ENCODE results near the gene ACADM. TPM values are rescaled to one million over a fixed set of nuclear protein-coding genes. Genes with fewer than 3 reads are reported as not detected.
"Not testable (repeated sequence)": the region's sequence is repeated elsewhere in the genome, so short reads cannot be mapped to it uniquely, and the experiment has no call there.

ACADM gene
- total RNA-seq, 5 donors from 2014 or later (not counting 1 experiment from before 2014, with no cell fraction given) = 16.6 to 29.3 (median 23.0) TPM

GRCh38 chr1:75770761-75771160, 46.3 kb downstream of the ACADM start:
- no peak overlapping the region for H3K27ac Mint-ChIP-seq
- Histone ChIP-seq H3K27ac (ENCODE audit: low read length) (no peak overlapping the region), H3K4me3 (ENCODE audit: control insufficient read depth in 1 of 2, extremely low read depth in 1 of 2, low read length in 1 of 2) (no peak overlapping the region), H3K27me3 (replicated peaks in 1 of 2; ENCODE audit: control insufficient read depth in 2 of 2, extremely low read depth in 1 of 2, insufficient read depth in 2 of 2, low read length in 1 of 2) (no peaks in the 10 kb centered on the region), H3K9me3 (no peaks in the 10 kb centered on the region), H3K36me3 (ENCODE audit: control insufficient read depth in 2 of 2, extremely low read depth in 1 of 2, insufficient read depth in 1 of 2, low read length in 1 of 2) (no peaks in the 10 kb centered on the region), H3K4me1 (ENCODE audit: control insufficient read depth in 1 of 2, extremely low read depth in 1 of 2, insufficient read depth in 2 of 2, low read length in 2 of 2) (no peaks in the 10 kb centered on the region)
- ATAC-seq (replicated peaks in 1 of 4) = no peak
- H3K4me3 Mint-ChIP-seq = no peak overlapping the region
- CTCF ChIA-PET = interaction anchor here in 1 of 2 donors (0.7 kb wide), 1 partner anchor 228 kb away, joined by 5 read pairs; no protein-coding TSS in a partner anchor
- WGBS (ENCODE audit: insufficient coverage) = no CpG with 5 or more reads among the region's 1 CpG
- no peaks in the 10 kb centered on the region for H3K9me3 Mint-ChIP-seq
- no peaks in the 10 kb centered on the region for H3K36me3 Mint-ChIP-seq
- POLR2A ChIA-PET = interaction anchor here in 1 of 2 donors (0.6 kb wide), 1 partner anchor 33 kb away, joined by 3 read pairs; no protein-coding TSS in a partner anchor
- peaks cover 0 to 3% of the 10 kb centered on the region in 2 donors for H3K27me3 Mint-ChIP-seq
- H3K4me1 Mint-ChIP-seq = no peaks in the 10 kb centered on the region
- DNase-seq = no peak

GRCh38 chr1:75771978-75772377, 47.5 kb downstream of the ACADM start:
- H3K27me3 ChIP-seq (replicated peaks in 1 of 2; ENCODE audit: control insufficient read depth in 2 of 2, extremely low read depth in 1 of 2, insufficient read depth in 2 of 2, low read length in 1 of 2) = no peaks in the 10 kb centered on the region
- ATAC-seq (replicated peaks in 1 of 4) (no peak), DNase-seq (no peak)
- WGBS (ENCODE audit: insufficient coverage) = no CpG with 5 or more reads among the region's 3 CpGs
- CTCF ChIA-PET = no interaction called here
- no peaks in the 10 kb centered on the region for H3K4me1 ChIP-seq (ENCODE audit: control insufficient read depth in 1 of 2, extremely low read depth in 1 of 2, insufficient read depth in 2 of 2, low read length in 2 of 2)
- Mint-ChIP-seq H3K9me3 (no peaks in the 10 kb centered on the region), H3K36me3 (no peaks in the 10 kb centered on the region), H3K27me3 (peaks cover 0 to 3% of the 10 kb centered on the region in 2 donors), H3K4me3 (no peak overlapping the region), H3K27ac (no peak overlapping the region), H3K4me1 (no peaks in the 10 kb centered on the region)
- POLR2A ChIA-PET = no interaction called here
- H3K36me3 ChIP-seq (ENCODE audit: control insufficient read depth in 2 of 2, extremely low read depth in 1 of 2, insufficient read depth in 1 of 2, low read length in 1 of 2) = no peaks in the 10 kb centered on the region
- H3K27ac ChIP-seq (ENCODE audit: low read length) = no peak overlapping the region
- no peak overlapping the region for H3K4me3 ChIP-seq (ENCODE audit: control insufficient read depth in 1 of 2, extremely low read depth in 1 of 2, low read length in 1 of 2)
- no peaks in the 10 kb centered on the region for H3K9me3 ChIP-seq

- H3K36me3 Mint-ChIP-seq; H3K27ac ChIP-seq (ENCODE audit: low read length); CTCF ChIA-PET; POLR2A ChIA-PET; H3K9me3 Mint-ChIP-seq; ATAC-seq (replicated peaks in 1 of 4); DNase-seq; H3K4me3 Mint-ChIP-seq; H3K4me1 ChIP-seq (ENCODE audit: control insufficient read depth in 1 of 2, extremely low read depth in 1 of 2, insufficient read depth in 2 of 2, low read length in 2 of 2); H3K27ac Mint-ChIP-seq; H3K36me3 ChIP-seq (ENCODE audit: control insufficient read depth in 2 of 2, extremely low read depth in 1 of 2, insufficient read depth in 1 of 2, low read length in 1 of 2); H3K27me3 ChIP-seq (replicated peaks in 1 of 2; ENCODE audit: control insufficient read depth in 2 of 2, extremely low read depth in 1 of 2, insufficient read depth in 2 of 2, low read length in 1 of 2); H3K9me3 ChIP-seq; H3K4me3 ChIP-seq (ENCODE audit: control insufficient read depth in 1 of 2, extremely low read depth in 1 of 2, low read length in 1 of 2); H3K4me1 Mint-ChIP-seq: not testable (repeated sequence)
- H3K27me3 Mint-ChIP-seq = peaks cover 8 to 12% of the 10 kb centered on the region in 2 donors
- WGBS (ENCODE audit: insufficient coverage) = 100% methylated on average over 4 of the region's 4 CpGs
These were observed 53.3 kb downstream of the ACADM start for GRCh38 chr1:75777812-75778211.

GRCh38 chr1:75778694-75779093, 54.2 kb downstream of the ACADM start:
- H3K4me3 Mint-ChIP-seq; H3K27ac ChIP-seq (ENCODE audit: low read length); ATAC-seq (replicated peaks in 1 of 4); H3K36me3 ChIP-seq (ENCODE audit: control insufficient read depth in 2 of 2, extremely low read depth in 1 of 2, insufficient read depth in 1 of 2, low read length in 1 of 2); H3K4me1 Mint-ChIP-seq; H3K9me3 ChIP-seq; H3K27ac Mint-ChIP-seq; H3K4me1 ChIP-seq (ENCODE audit: control insufficient read depth in 1 of 2, extremely low read depth in 1 of 2, insufficient read depth in 2 of 2, low read length in 2 of 2); POLR2A ChIA-PET; DNase-seq; H3K4me3 ChIP-seq (ENCODE audit: control insufficient read depth in 1 of 2, extremely low read depth in 1 of 2, low read length in 1 of 2); CTCF ChIA-PET; H3K36me3 Mint-ChIP-seq; H3K9me3 Mint-ChIP-seq; H3K27me3 ChIP-seq (replicated peaks in 1 of 2; ENCODE audit: control insufficient read depth in 2 of 2, extremely low read depth in 1 of 2, insufficient read depth in 2 of 2, low read length in 1 of 2): not testable (repeated sequence)
- peaks cover 8 to 12% of the 10 kb centered on the region in 2 donors for H3K27me3 Mint-ChIP-seq
- 100% methylated on average over 2 of the region's 5 CpGs for WGBS (ENCODE audit: insufficient coverage)

GRCh38 chr1:75780183-75780582, 55.7 kb downstream of the ACADM start:
- H3K4me1 Mint-ChIP-seq; H3K36me3 Mint-ChIP-seq; H3K27me3 ChIP-seq (replicated peaks in 1 of 2; ENCODE audit: control insufficient read depth in 2 of 2, extremely low read depth in 1 of 2, insufficient read depth in 2 of 2, low read length in 1 of 2); H3K4me1 ChIP-seq (ENCODE audit: control insufficient read depth in 1 of 2, extremely low read depth in 1 of 2, insufficient read depth in 2 of 2, low read length in 2 of 2); ATAC-seq (replicated peaks in 1 of 4); H3K9me3 ChIP-seq; DNase-seq; H3K9me3 Mint-ChIP-seq; H3K36me3 ChIP-seq (ENCODE audit: control insufficient read depth in 2 of 2, extremely low read depth in 1 of 2, insufficient read depth in 1 of 2, low read length in 1 of 2); H3K4me3 Mint-ChIP-seq; H3K27ac Mint-ChIP-seq; POLR2A ChIA-PET; H3K4me3 ChIP-seq (ENCODE audit: control insufficient read depth in 1 of 2, extremely low read depth in 1 of 2, low read length in 1 of 2); H3K27ac ChIP-seq (ENCODE audit: low read length); CTCF ChIA-PET: not testable (repeated sequence)
- peaks cover 8 to 10% of the 10 kb centered on the region in 2 donors for H3K27me3 Mint-ChIP-seq
- 75% methylated on average over 2 of the region's 4 CpGs for WGBS (ENCODE audit: insufficient coverage)

GRCh38 chr1:75783920-75784319, 59.4 kb downstream of the ACADM start:
- CTCF ChIA-PET; H3K36me3 Mint-ChIP-seq; H3K9me3 ChIP-seq; H3K36me3 ChIP-seq (ENCODE audit: control insufficient read depth in 2 of 2, extremely low read depth in 1 of 2, insufficient read depth in 1 of 2, low read length in 1 of 2); H3K27me3 ChIP-seq (replicated peaks in 1 of 2; ENCODE audit: control insufficient read depth in 2 of 2, extremely low read depth in 1 of 2, insufficient read depth in 2 of 2, low read length in 1 of 2); DNase-seq; H3K4me3 ChIP-seq (ENCODE audit: control insufficient read depth in 1 of 2, extremely low read depth in 1 of 2, low read length in 1 of 2); H3K9me3 Mint-ChIP-seq; ATAC-seq (replicated peaks in 1 of 4): not testable (repeated sequence)
- Histone ChIP-seq H3K4me1 (ENCODE audit: control insufficient read depth in 1 of 2, extremely low read depth in 1 of 2, insufficient read depth in 2 of 2, low read length in 2 of 2) (peaks cover 17 to 18% of the 10 kb centered on the region in 2 experiments), H3K27ac (ENCODE audit: low read length) (peak overlapping the region; percentile 82)
- H3K4me3 Mint-ChIP-seq = peak overlapping the region in 2 of 3 donors; percentile 25 to 42
- H3K4me1 Mint-ChIP-seq = peaks cover 26 to 38% (median 33%) of the 10 kb centered on the region in 3 donors
- POLR2A ChIA-PET = interaction anchor here in 1 of 2 donors (0.6 kb wide), 1 partner anchor 1458 kb away, joined by 5 read pairs; no protein-coding TSS in a partner anchor
- no CpG with 5 or more reads among the region's 4 CpGs for WGBS (ENCODE audit: insufficient coverage)
- H3K27ac Mint-ChIP-seq = peak overlapping the region in 1 of 2 donors; percentile 64
- peaks cover 8 to 10% of the 10 kb centered on the region in 2 donors for H3K27me3 Mint-ChIP-seq
